Prostate gland (tissue), 2 donors: ENCODE results near the gene RAPGEF2. TPM values are rescaled to one million over a fixed set of nuclear protein-coding genes. Genes with fewer than 3 reads are reported as not detected.

Source experiments
- DNase-seq: peaks from one replicate; pipeline ENCODE4 v3.0.0-alpha.2; 2019; ENCODE audit warnings: low spot score
- H3K27ac ChIP-seq, 2 donors: fragments of 200-600 bp; sonication (generic); 2 replicates each; pipeline ENCODE4 v1.5.1; 2017 to 2019
- H3K27me3 ChIP-seq: fragments of 200-600 bp; sonication (generic); replicated peaks from 2 replicates; pipeline ENCODE4 v1.5.1; 2019; ENCODE audit not compliant: insufficient read depth
- H3K36me3 ChIP-seq, 2 donors: fragments of 200-600 bp; sonication (generic); 1 replicate in 1 of 2; 2 replicates in 1 of 2; pipeline versions ENCODE4 v1.5.1 to v1.8.1; 2017 to 2019
- H3K4me1 ChIP-seq: fragments of 200-600 bp; sonication (generic); replicated peaks from 2 replicates; pipeline ENCODE4 v1.5.1; 2019
- H3K4me3 ChIP-seq, 2 donors: fragments of 200-600 bp; sonication (generic); 2 replicates each; pipeline ENCODE4 v1.5.1; 2017 to 2019
- H3K9me3 ChIP-seq: fragments of 200-600 bp; sonication (generic); 2 replicates; pipeline ENCODE4 v1.5.1; 2017
- CTCF ChIP-seq, 4 experiments: fragments of 200-600 bp in 2 of 4; fragments of 450-650 bp in 2 of 4; sonication (generic) in 2 of 4; IDR thresholded peaks; 1 replicate in 3 of 4; 2 replicates in 1 of 4; pipeline ENCODE4 v1.5.1; 2016 to 2019; ENCODE audit warnings: antibody characterized with exemption in 4 of 4, mild to moderate bottlenecking in 2 of 4, moderate library complexity in 2 of 4
- POLR2A ChIP-seq: fragments of 450-650 bp; IDR thresholded peaks from one replicate; pipeline ENCODE4 v1.6.1; 2016; ENCODE audit warnings: antibody characterized with exemption, mild to moderate bottlenecking
- POLR2AphosphoS5 ChIP-seq: sonication (generic); formaldehyde crosslinking; IDR thresholded peaks from one replicate; pipeline ENCODE4 v1.6.1; 2017; ENCODE audit warnings: antibody characterized with exemption
- WGBS: methylation state at CpG from one replicate; pipeline ENCODE4 v1.1.5; 2018; 5-methylcytosine and 5-hydroxymethylcytosine counted together
- intact Hi-C: fragments of 100-400 bp; cut with DNase I; formaldehyde crosslinking; loops from one replicate; pipeline ENCODE4 v1.14.2; 2022
- total RNA-seq, 2 donors: library from RNA; depleted of rRNA; stranded (reverse); fragments of >200 nt; gene quantifications; one replicate each; pipeline ENCODE4 v1.1.0, GENCODE V29; 2016

RAPGEF2 gene
- total RNA-seq, 2 donors from 2014 or later, result 29.2 to 29.5 TPM

DNA sequence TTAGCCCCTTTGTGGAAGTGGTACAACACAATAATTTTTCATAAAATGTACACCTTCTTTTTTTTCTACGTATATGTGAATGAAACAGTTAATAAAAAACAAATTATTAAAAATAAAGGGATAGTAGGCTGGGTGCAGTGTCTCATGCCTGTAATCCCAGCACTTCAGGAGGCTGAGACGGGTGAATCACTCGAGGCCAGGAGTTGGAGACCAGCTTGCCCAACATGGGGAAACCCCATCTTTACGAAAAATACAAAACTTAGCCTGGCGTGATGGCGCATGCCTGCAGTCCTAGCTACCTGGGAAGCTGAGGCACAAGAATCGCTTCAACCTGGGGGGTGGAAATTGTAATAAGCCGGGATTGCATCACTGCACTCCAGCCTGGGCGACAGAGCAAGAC lies 244.9 kb downstream of the RAPGEF2 start:
- Histone ChIP-seq H3K9me3 (no peaks in the 10 kb centered on the region), H3K4me3 (no peak overlapping the region), H3K27me3 (no peaks in the 10 kb centered on the region), H3K27ac (no peak overlapping the region), H3K36me3 (peaks cover 0 to 6% of the 10 kb centered on the region in 2 donors), H3K4me1 (no peaks in the 10 kb centered on the region)
- DNase-seq, result no peak
- WGBS, result 89% methylated on average over 9 of the region's 9 CpGs
- intact Hi-C loops, result no loop called here
- TF ChIP-seq POLR2A, result no peak
- TF ChIP-seq POLR2AphosphoS5, result no peak
- TF ChIP-seq CTCF (IDR thresholded peaks at IDR 0.05), result no peak

DNA sequence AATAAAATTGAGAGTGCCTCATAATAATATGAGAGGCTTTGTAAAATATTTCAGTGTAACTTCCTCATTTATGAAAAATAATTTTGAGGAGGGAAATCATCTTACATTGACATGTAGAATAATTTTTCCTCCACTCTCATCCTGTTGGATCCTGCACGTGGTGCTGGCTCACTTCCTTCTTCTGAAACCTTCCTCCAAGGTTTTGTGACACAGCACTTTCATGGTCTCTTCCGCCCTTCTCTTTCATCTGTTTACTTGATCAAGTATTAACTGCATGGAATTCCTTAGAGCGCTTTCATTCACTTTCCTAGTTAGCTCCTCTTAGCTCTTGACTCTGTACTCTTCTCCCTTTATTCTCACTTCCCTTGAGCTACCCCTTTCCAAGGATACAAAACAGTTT lies 246.5 kb downstream of the RAPGEF2 start:
- DNase-seq, result no peak
- intact Hi-C loops, result no loop called here
- H3K36me3 ChIP-seq, result no peaks in the 10 kb centered on the region
- no peaks in the 10 kb centered on the region for H3K4me1 ChIP-seq
- H3K27ac ChIP-seq, result no peak overlapping the region
- H3K4me3 ChIP-seq, result no peak overlapping the region
- no peaks in the 10 kb centered on the region for H3K27me3 ChIP-seq
- WGBS, result 94% methylated on average over 3 of the region's 3 CpGs
- TF ChIP-seq POLR2A, result no peak
- no peak for TF ChIP-seq POLR2AphosphoS5
- no peak for TF ChIP-seq CTCF (IDR thresholded peaks at IDR 0.05)
- no peaks in the 10 kb centered on the region for H3K9me3 ChIP-seq

GRCh38 chr4:159352609-159353008 lies 249.7 kb downstream of the RAPGEF2 start:
- Histone ChIP-seq H3K36me3 (no peaks in the 10 kb centered on the region), H3K27me3 (no peaks in the 10 kb centered on the region), H3K9me3 (no peaks in the 10 kb centered on the region), H3K4me1 (no peaks in the 10 kb centered on the region), H3K27ac (no peak overlapping the region), H3K4me3 (no peak overlapping the region)
- no peak for DNase-seq
- TF ChIP-seq POLR2A (no peak), POLR2AphosphoS5 (no peak), CTCF (IDR thresholded peaks at IDR 0.05) (no peak)
- WGBS, result 82% methylated on average over 7 of the region's 7 CpGs
- intact Hi-C loops, result no loop called here

GRCh38 chr4:159353422-159354116 lies 250.7 kb downstream of the RAPGEF2 start:
- no peak for DNase-seq
- no peak overlapping the region for H3K27ac ChIP-seq
- H3K9me3 ChIP-seq, result no peaks in the 10 kb centered on the region
- WGBS, result 98% methylated on average over 15 of the region's 15 CpGs
- no peaks in the 10 kb centered on the region for H3K27me3 ChIP-seq
- no peak overlapping the region for H3K4me3 ChIP-seq
- no peaks in the 10 kb centered on the region for H3K36me3 ChIP-seq
- TF ChIP-seq POLR2A, result no peak
- TF ChIP-seq CTCF (IDR thresholded peaks at IDR 0.05), result no peak
- no peak for TF ChIP-seq POLR2AphosphoS5
- no peaks in the 10 kb centered on the region for H3K4me1 ChIP-seq
- intact Hi-C loops, result no loop called here

DNA sequence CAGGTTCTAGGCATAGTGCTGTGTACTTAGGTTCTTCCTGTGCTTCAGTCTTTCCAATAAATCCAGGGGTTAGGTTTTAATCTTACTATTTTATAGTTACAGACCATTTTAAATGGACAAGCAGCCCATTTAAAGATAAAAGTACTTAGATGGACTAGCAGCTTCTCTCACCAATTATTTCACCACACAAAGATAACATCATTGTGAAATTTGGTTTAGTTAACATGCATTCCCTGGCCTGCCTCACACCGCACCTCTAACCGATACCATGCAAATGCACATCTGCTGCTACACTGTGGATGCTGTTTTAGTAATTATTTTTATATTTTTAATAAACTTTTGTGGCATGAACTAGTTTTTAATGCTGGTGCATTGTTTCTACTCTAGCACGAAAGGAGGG lies 252.6 kb downstream of the RAPGEF2 start:
- DNase-seq, result no peak
- Histone ChIP-seq H3K36me3 (no peaks in the 10 kb centered on the region), H3K9me3 (no peaks in the 10 kb centered on the region), H3K4me1 (no peaks in the 10 kb centered on the region), H3K27ac (no peak overlapping the region), H3K27me3 (no peaks in the 10 kb centered on the region), H3K4me3 (no peak overlapping the region)
- intact Hi-C loops, result no loop called here
- WGBS, result 95% methylated on average over 3 of the region's 3 CpGs
- no peak for TF ChIP-seq POLR2AphosphoS5
- TF ChIP-seq CTCF (IDR thresholded peaks at IDR 0.05), result no peak
- TF ChIP-seq POLR2A, result no peak
